RKO (cell line): Measurements from ENCODE around the gene MMP25.

Source experiments
- DNase-seq: peaks from one replicate; pipeline ENCODE4 v3.0.0-alpha.2; 2016; ENCODE audit warnings: low spot score

MMP25 gene

GRCh38 chr16:3095869-3096268, 49.5 kb downstream of the MMP25 start:
- DNase-seq, result peak; percentile 52

- DNase-seq, result no peak
These were observed 50.0 kb downstream of the MMP25 start for GRCh38 chr16:3096362-3096761.

- no peak for DNase-seq
These were observed 50.9 kb downstream of the MMP25 start for GRCh38 chr16:3097266-3097665.

- no peak for DNase-seq
These were observed 52.4 kb downstream of the MMP25 start, which contains the start of gene ZSCAN10 for GRCh38 chr16:3098459-3099394. ZSCAN10 (minus strand) TSS chr16:3099294; CDS start chr16:3092937, 6,357 bp downstream.

- DNase-seq, result no peak
These were observed 53.0 kb downstream of the MMP25 start for GRCh38 chr16:3099395-3099731.

- no peak for DNase-seq
These were observed 53.6 kb downstream of the MMP25 start for GRCh38 chr16:3099732-3100499.

- peak; percentile 69 for DNase-seq
These were observed 54.9 kb downstream of the MMP25 start for GRCh38 chr16:3101018-3101840.

- no peak for DNase-seq
These were observed 55.6 kb downstream of the MMP25 start for GRCh38 chr16:3101841-3102470.

GRCh38 chr16:3106205-3106928, 60.0 kb downstream of the MMP25 start:
- DNase-seq, result peak; percentile 93
